IMR-90 (cell line): ENCODE results near the gene COL17A1. TPM values are rescaled to one million over a fixed set of nuclear protein-coding genes. Genes with fewer than 3 reads are reported as not detected.

Experiments
- ATAC-seq: fragments of 200-7000 bp; cut with Tn5 transposase; 2 replicates; pipeline ENCODE4 v1.9.1; 2020; ENCODE audit warnings: low read depth, mild to moderate bottlenecking, moderate library complexity
- BruUV-seq: library from RNA; stranded (reverse); fragments of 400-500 nt; replicated peaks from 2 replicates; lab custom pipeline; 2021; lab: Mats Ljungman, UMichigan
- CTCF ChIA-PET: fragments of 300-600 bp; formaldehyde crosslinking; extraction: SDS; loops from one replicate; lab custom pipeline; 2021; ENCODE audit warnings: antibody characterized with exemption; lab: Yijun Ruan, JAX
- POLR2A ChIA-PET: fragments of 300-600 bp; sonication (Branson Sonifier 250); formaldehyde crosslinking; loops from one replicate; lab custom pipeline; 2022; ENCODE audit warnings: antibody characterized with exemption; ENCODE audit not compliant: unreplicated experiment; lab: Charles Lee
- DNase-seq: peaks from one replicate; pipeline ENCODE4 v3.0.0; 2013
- H2AFZ ChIP-seq: replicated peaks from 2 replicates; pipeline ENCODE3; 2013; ENCODE audit warnings: low read length, mild to moderate bottlenecking; ENCODE audit not compliant: poor library complexity
- H2AK5ac ChIP-seq: 2 replicates; pipeline ENCODE4 v1.6.1; 2013; ENCODE audit warnings: low read depth, low read length, inconsistent platforms
- H2AK9ac ChIP-seq: replicated peaks from 2 replicates; pipeline ENCODE3; 2013; ENCODE audit warnings: mild to moderate bottlenecking, low read depth, low read length, moderate library complexity; ENCODE audit not compliant: poor library complexity
- H2BK120ac ChIP-seq: 2 replicates; pipeline ENCODE4 v1.6.1; 2013; ENCODE audit warnings: low read depth, low read length, inconsistent platforms
- H2BK15ac ChIP-seq: 3 replicates; pipeline ENCODE4 v1.6.1; 2013; ENCODE audit warnings: low read depth, low read length, inconsistent platforms
- H2BK20ac ChIP-seq: 2 replicates; pipeline ENCODE4 v1.6.1; 2013; ENCODE audit warnings: low read depth, mild to moderate bottlenecking, inconsistent platforms, low read length, moderate library complexity
- H2BK5ac ChIP-seq: 2 replicates; pipeline ENCODE4 v1.6.1; 2013; ENCODE audit warnings: mild to moderate bottlenecking, low read depth, low read length, inconsistent platforms; ENCODE audit not compliant: poor library complexity, severe bottlenecking
- H3K14ac ChIP-seq: replicated peaks from 2 replicates; pipeline ENCODE4 v1.6.1; 2013; ENCODE audit warnings: low read depth, low read length, inconsistent platforms
- H3K18ac ChIP-seq: 2 replicates; pipeline ENCODE4 v1.6.1; 2013; ENCODE audit warnings: low read depth, low read length, control low read depth
- H3K23ac ChIP-seq: 2 replicates; pipeline ENCODE4 v1.6.1; 2013; ENCODE audit warnings: low read depth, low read length, inconsistent platforms
- H3K27ac ChIP-seq: 2 replicates; pipeline ENCODE4 v1.5.1; 2013; ENCODE audit warnings: mild to moderate bottlenecking, control low read depth, low read length; ENCODE audit not compliant: insufficient read depth
- H3K27me3 ChIP-seq: 2 replicates; pipeline ENCODE4 v1.6.1; 2013; ENCODE audit warnings: low read length; ENCODE audit not compliant: control insufficient read depth, insufficient read depth
- H3K36me3 ChIP-seq: 2 replicates; pipeline ENCODE4 v1.6.1; 2013; ENCODE audit warnings: low read length, mixed read lengths; ENCODE audit not compliant: control insufficient read depth, insufficient read depth
- H3K4ac ChIP-seq: 2 replicates; pipeline ENCODE4 v1.6.1; 2013; ENCODE audit warnings: low read depth, low read length, inconsistent platforms
- H3K4me1 ChIP-seq: 2 replicates; pipeline ENCODE4 v1.6.1; 2013; ENCODE audit warnings: low read length, mixed read lengths; ENCODE audit not compliant: control insufficient read depth, insufficient read depth
- H3K4me2 ChIP-seq: 2 replicates; pipeline ENCODE4 v1.6.1; 2013; ENCODE audit warnings: low read depth, mild to moderate bottlenecking, control low read depth, low read length, moderate library complexity
- H3K4me3 ChIP-seq: 2 replicates; pipeline ENCODE4 v1.5.1; 2013; ENCODE audit warnings: low read depth, mild to moderate bottlenecking, control low read depth, low read length, moderate library complexity; ENCODE audit not compliant: insufficient read depth
- H3K56ac ChIP-seq: 2 replicates; pipeline ENCODE4 v1.6.1; 2013; ENCODE audit warnings: low read length, inconsistent platforms; ENCODE audit not compliant: insufficient read depth; ENCODE audit errors: extremely low read depth
- H3K79me1 ChIP-seq, 2 experiments: 2 replicates each; pipeline ENCODE4 v1.6.1; 2013; ENCODE audit warnings: low read length in 2 of 2, inconsistent platforms in 1 of 2, low read depth in 1 of 2
- H3K9ac ChIP-seq: 2 replicates; pipeline ENCODE4 v1.6.1; 2013; ENCODE audit warnings: low read depth, low read length, control low read depth
- H3K9me1 ChIP-seq: 2 replicates; pipeline ENCODE4 v1.6.1; 2013; ENCODE audit warnings: low read length, inconsistent platforms; ENCODE audit not compliant: insufficient read depth
- H3K9me3 ChIP-seq: 2 replicates; pipeline ENCODE4 v1.6.1; 2013; ENCODE audit warnings: low read length; ENCODE audit not compliant: control insufficient read depth, insufficient read depth
- H4K20me1 ChIP-seq: 2 replicates; pipeline ENCODE4 v1.6.1; 2013; ENCODE audit warnings: low read length, inconsistent platforms; ENCODE audit not compliant: insufficient read depth
- H4K5ac ChIP-seq: 2 replicates; pipeline ENCODE4 v1.6.1; 2013; ENCODE audit warnings: mild to moderate bottlenecking, low read depth, low read length, control low read depth
- H4K8ac ChIP-seq, 2 experiments: 2 replicates each; pipeline ENCODE4 v1.6.1; 2013; ENCODE audit warnings: low read depth in 2 of 2, low read length in 2 of 2, control low read depth in 1 of 2, inconsistent platforms in 1 of 2
- H4K91ac ChIP-seq: 2 replicates; pipeline ENCODE4 v1.6.1; 2013; ENCODE audit warnings: low read depth, low read length, inconsistent platforms; ENCODE audit not compliant: insufficient read depth
- CHD1 ChIP-seq: IDR thresholded peaks from 2 replicates; pipeline ENCODE4 v1.6.1; 2012; ENCODE audit warnings: low read depth, low read length, improper control_type of control experiment
- MAFK ChIP-seq: IDR thresholded peaks from 2 replicates; pipeline ENCODE4 v1.6.1; 2012; ENCODE audit warnings: low read depth, low read length, improper control_type of control experiment
- WGBS, 2 experiments: methylation state at CpG; one replicate each; pipeline versions ENCODE4 v1.1.5 to v1.1.7; 2013; ENCODE audit warnings: missing lambda C conversion rate in 2 of 2; ENCODE audit not compliant: insufficient read length in 1 of 2; ENCODE audit errors: extremely low coverage in 2 of 2; 5-methylcytosine and 5-hydroxymethylcytosine counted together
- dilution Hi-C: fragments of 300-500 bp; cut with HindIII; formaldehyde crosslinking; loops from one replicate; pipeline ENCODE4 v1.14.3; 2018; ENCODE audit warnings: low sequenced_read_pairs; ENCODE audit not compliant: unreplicated experiment
- in situ Hi-C: fragments of 300-500 bp; cut with MboI; formaldehyde crosslinking; loops from 3 replicates; pipeline ENCODE4 v1.14.3; 2019; ENCODE audit warnings: low sequenced_read_pairs, inconsistent platforms, mixed read lengths
- intact Hi-C: fragments of 100-400 bp; cut with micrococcal nuclease; formaldehyde crosslinking; loops from 2 replicates; pipeline ENCODE4 v1.10.0; 2022
- polyA plus RNA-seq, 3 experiments: library from polyadenylated mRNA; depleted of rRNA; stranded (reverse); fragments of >200 nt; gene quantifications; 2 replicates each; pipeline ENCODE4 v1.2.3, GENCODE V29; 2012; ENCODE audit warnings: low replicate concordance in 1 of 3
- total RNA-seq: library from RNA; depleted of rRNA; stranded (reverse); fragments of >200 nt; gene quantifications from 2 replicates; pipeline ENCODE4 v1.2.3, GENCODE V29; 2012

COL17A1 gene
- total and polyA plus RNA-seq, 2 of the 4 experiments (the other 2 are of a cell fraction), result 0.14 to 0.18 TPM

DNA sequence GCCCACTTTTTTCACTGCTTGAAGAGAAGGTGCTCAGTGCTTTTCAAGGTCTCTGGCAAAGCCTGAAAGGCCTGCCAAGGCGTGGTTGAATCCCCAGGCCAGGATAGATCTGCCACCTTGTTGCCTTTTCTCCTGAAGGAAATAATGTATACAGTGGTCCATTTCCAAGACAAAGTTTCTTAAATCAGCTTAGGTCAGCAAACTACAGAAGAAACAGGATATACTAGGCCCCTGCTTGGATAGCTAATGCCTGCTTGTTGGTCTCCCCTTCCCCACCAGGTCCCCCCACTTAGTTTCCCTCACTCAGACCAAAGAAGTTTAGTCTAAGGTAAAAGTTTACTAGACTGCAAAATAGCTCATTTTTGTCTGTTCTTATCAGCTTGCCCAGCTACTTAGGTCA lies 19.9 kb downstream of the COL17A1 start:
- dilution Hi-C loops (no loop called here), in situ Hi-C loops (no loop called here), intact Hi-C loops (no loop called here)
- ChIA-PET CTCF (interaction anchor here (0.7 kb wide), 1 partner anchor 709 kb away, joined by 3 read pairs; no protein-coding TSS in a partner anchor), POLR2A (no interaction called here)
- no peak overlapping the region for H4K5ac ChIP-seq
- TF ChIP-seq MAFK (peak; percentile 68), CHD1 (no peak)
- DNase-seq (no peak), ATAC-seq (no peak)
- H3K4ac ChIP-seq, result no peak overlapping the region
- H3K18ac ChIP-seq, result no peak overlapping the region
- no peak overlapping the region for H3K4me3 ChIP-seq
- no peak overlapping the region for H2AK5ac ChIP-seq
- no peak overlapping the region for H2AK9ac ChIP-seq
- H3K56ac ChIP-seq, result no peak overlapping the region
- no peak overlapping the region for H4K8ac ChIP-seq
- no peak overlapping the region for H2BK20ac ChIP-seq
- no peaks in the 10 kb centered on the region for H3K36me3 ChIP-seq
- 0 out of 2 replicates have a peak, but pooled peaks cover 2% of the 10 kb centered on the region for H3K4me1 ChIP-seq
- BruUV-seq, result no TSS peak
- no peak overlapping the region for H3K23ac ChIP-seq
- WGBS, 2 experiments, result no CpG with 5 or more reads among the region's 1 CpG
- no peaks in the 10 kb centered on the region for H4K20me1 ChIP-seq
- no peak overlapping the region for H3K9ac ChIP-seq
- H3K4me2 ChIP-seq, result no peak overlapping the region
- no peaks in the 10 kb centered on the region for H3K9me3 ChIP-seq
- H2AFZ ChIP-seq, result no peak overlapping the region
- H2BK120ac ChIP-seq, result no peak overlapping the region
- no peak overlapping the region for H2BK5ac ChIP-seq
- peaks cover 37% of the 10 kb centered on the region for H3K27me3 ChIP-seq
- H4K91ac ChIP-seq, result no peak overlapping the region
- no peaks in the 10 kb centered on the region for H3K79me1 ChIP-seq
- no peak overlapping the region for H3K27ac ChIP-seq
- H3K9me1 ChIP-seq, result no peaks in the 10 kb centered on the region; the same call in 1 of the 2 replicates
- H3K14ac ChIP-seq, result no peak overlapping the region
- H2BK15ac ChIP-seq, result no peak overlapping the region
